ENCODE data around the gene SDHB. TPM values are rescaled to one million over a fixed set of nuclear protein-coding genes. Genes with fewer than 3 reads are reported as not detected.

The SDHB gene
- 106 TPM for polyA plus RNA-seq (2013, experiment 1 of 2)
- polyA plus RNA-seq (2013, experiment 2 of 2): 107 TPM

DNA sequence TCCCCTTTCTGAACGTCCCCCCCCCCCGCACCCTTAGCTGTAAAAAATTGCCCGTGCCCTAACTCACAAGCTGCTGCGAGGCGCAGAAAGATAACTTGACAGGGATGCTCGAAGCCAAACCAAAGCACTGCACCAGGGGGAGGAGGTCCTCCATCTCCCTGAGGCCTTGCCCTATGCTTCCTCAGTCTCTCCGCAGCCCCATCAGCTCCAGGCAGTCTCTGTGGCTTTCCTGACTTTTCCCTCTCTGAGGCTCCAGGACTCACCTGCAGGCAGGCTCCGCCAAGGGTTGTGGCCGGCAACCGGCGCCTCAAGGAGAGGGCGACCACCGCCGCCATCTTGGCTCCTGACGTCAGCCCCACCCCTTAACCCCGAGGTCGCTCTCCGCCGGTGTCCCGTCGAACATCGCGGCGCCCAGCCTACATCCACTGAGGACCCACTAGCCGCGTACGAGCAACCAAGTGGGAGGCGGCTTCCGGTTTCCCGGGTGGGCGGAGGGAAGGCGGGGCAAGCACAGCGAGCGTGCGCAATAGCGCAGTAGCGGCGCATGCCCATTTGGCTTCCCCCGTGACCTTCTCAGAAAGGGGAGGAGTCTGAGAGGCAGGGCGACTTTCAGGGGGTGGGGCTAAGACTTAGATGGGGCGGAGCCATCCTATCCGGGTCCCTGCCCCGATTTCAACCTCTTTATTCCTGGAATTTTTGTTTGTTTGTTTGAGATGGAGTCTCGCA is at the start of gene SDHB:
SDHB (minus strand) TSS at position 348 of the 726 bp plus-strand sequence; CDS start at position 335, 13 bp downstream.
- Histone ChIP-seq H3K27ac (ENCODE audit: low read length, poor library complexity, severe bottlenecking) (peak within 1 kb of the TSS; percentile 57), H2AK5ac (ENCODE audit: low read length, severe bottlenecking) (peak within 1 kb of the TSS; percentile 88), H2BK15ac (ENCODE audit: low read depth, poor library complexity, severe bottlenecking) (peak within 1 kb of the TSS; percentile 77), H2AFZ (ENCODE audit: low read depth, low read length) (peak within 1 kb of the TSS; percentile 60), H3K4me1 (ENCODE audit: control insufficient read depth, insufficient read depth, low read depth, low read length) (peaks cover 1% of the 10 kb centered on the region), H4K8ac (ENCODE audit: low read length) (peak within 1 kb of the TSS; percentile 74), H3K23ac (ENCODE audit: low read length in 2 of 2) (peak within 1 kb of the TSS in 1 of 2 experiments; percentile 93), H2BK5ac (ENCODE audit: low read depth, low read length, poor library complexity, severe bottlenecking) (peak within 1 kb of the TSS; percentile 36), H3K14ac (ENCODE audit: low read length in 2 of 2) (peak within 1 kb of the TSS in 1 of 2 experiments; percentile 98), H3K9ac (ENCODE audit: low read length) (peak within 1 kb of the TSS; percentile 99), H2BK120ac (ENCODE audit: low read depth, low read length) (no peak within 1 kb of the TSS), H2BK12ac (ENCODE audit: low read length in 2 of 2) (no peak within 1 kb of the TSS), H3K27me3 (ENCODE audit: control insufficient read depth in 1 of 2, insufficient read depth in 1 of 2, low read length in 2 of 2) (peaks cover 0 to 19% of the 10 kb centered on the region in 2 experiments), H3K18ac (ENCODE audit: low read depth in 1 of 2, low read length in 2 of 2) (peak within 1 kb of the TSS; percentile 66 to 96), H3K79me1 (replicated peaks; ENCODE audit: low read length, poor library complexity, severe bottlenecking) (no peaks in the 10 kb centered on the region), H3K4me3 (ENCODE audit: insufficient read depth in 1 of 2, low read depth in 1 of 2, low read length in 2 of 2) (peak within 1 kb of the TSS; percentile 91 to 99), H3K4ac (ENCODE audit: low read depth in 1 of 2, low read length in 2 of 2) (peak within 1 kb of the TSS in 1 of 2 experiments; percentile 93), H3K4me2 (ENCODE audit: low read length, poor library complexity, severe bottlenecking) (peak within 1 kb of the TSS; percentile 99), H4K91ac (ENCODE audit: low read length) (peak within 1 kb of the TSS; percentile 43), H3K36me3 (ENCODE audit: control insufficient read depth in 1 of 2, insufficient read depth in 2 of 2, low read depth in 1 of 2, low read length in 2 of 2) (peaks cover 9 to 26% of the 10 kb centered on the region in 2 experiments), H3K9me3 (ENCODE audit: control insufficient read depth, low read length) (no peaks in the 10 kb centered on the region)
- DNase-seq: peak; percentile 98
- WGBS: under 1% methylated on average over 43 of the region's 44 CpGs

DNA sequence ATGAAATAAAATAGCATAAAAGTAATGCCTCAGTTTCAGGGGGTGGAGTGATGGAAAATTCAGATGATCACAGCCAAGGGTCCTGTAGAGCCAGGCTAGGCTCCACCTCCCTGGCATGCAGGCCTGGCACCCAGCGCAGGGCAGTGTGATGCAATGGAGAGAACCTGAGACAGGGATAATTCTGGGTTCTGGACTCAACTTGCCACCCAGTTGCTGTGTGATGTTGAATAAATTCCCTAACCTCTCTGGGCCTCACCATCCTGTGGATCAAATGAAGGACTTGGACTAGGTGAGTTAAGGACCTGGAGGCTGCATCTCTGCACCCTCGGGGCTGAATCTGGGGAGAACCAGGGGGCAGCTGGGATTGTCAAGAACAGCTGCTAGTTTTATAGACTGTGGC is 48.4 kb upstream of the SDHB start:
- Histone ChIP-seq H3K27ac (ENCODE audit: low read length, poor library complexity, severe bottlenecking) (no peak overlapping the region), H2BK5ac (ENCODE audit: low read depth, low read length, poor library complexity, severe bottlenecking) (no peak overlapping the region), H2AK5ac (ENCODE audit: low read length, severe bottlenecking) (no peak overlapping the region), H3K4me2 (ENCODE audit: low read length, poor library complexity, severe bottlenecking) (no peak overlapping the region), H3K4ac (ENCODE audit: low read depth in 1 of 2, low read length in 2 of 2) (no peak overlapping the region), H3K9ac (ENCODE audit: low read length) (no peak overlapping the region), H3K27me3 (ENCODE audit: control insufficient read depth in 1 of 2, insufficient read depth in 1 of 2, low read length in 2 of 2) (peaks cover 0 to 78% of the 10 kb centered on the region in 2 experiments), H3K14ac (ENCODE audit: low read length in 2 of 2) (no peak overlapping the region), H2BK12ac (ENCODE audit: low read length in 2 of 2) (no peak overlapping the region), H3K4me1 (ENCODE audit: control insufficient read depth, insufficient read depth, low read depth, low read length) (peaks cover 21% of the 10 kb centered on the region), H3K79me1 (replicated peaks; ENCODE audit: low read length, poor library complexity, severe bottlenecking) (peaks cover 1% of the 10 kb centered on the region), H4K8ac (ENCODE audit: low read length) (no peak overlapping the region), H3K23ac (ENCODE audit: low read length in 2 of 2) (no peak overlapping the region), H2BK120ac (ENCODE audit: low read depth, low read length) (no peak overlapping the region), H3K36me3 (ENCODE audit: control insufficient read depth in 1 of 2, insufficient read depth in 2 of 2, low read depth in 1 of 2, low read length in 2 of 2) (peaks cover 0 to 69% of the 10 kb centered on the region in 2 experiments), H3K4me3 (ENCODE audit: insufficient read depth in 1 of 2, low read depth in 1 of 2, low read length in 2 of 2) (no peak overlapping the region), H2BK15ac (ENCODE audit: low read depth, poor library complexity, severe bottlenecking) (no peak overlapping the region), H3K9me3 (ENCODE audit: control insufficient read depth, low read length) (no peaks in the 10 kb centered on the region), H3K18ac (ENCODE audit: low read depth in 1 of 2, low read length in 2 of 2) (no peak overlapping the region), H4K91ac (ENCODE audit: low read length) (no peak overlapping the region), H2AFZ (ENCODE audit: low read depth, low read length) (no peak overlapping the region)
- DNase-seq: no peak
- WGBS: 73% methylated on average over 2 of the region's 2 CpGs

DNA sequence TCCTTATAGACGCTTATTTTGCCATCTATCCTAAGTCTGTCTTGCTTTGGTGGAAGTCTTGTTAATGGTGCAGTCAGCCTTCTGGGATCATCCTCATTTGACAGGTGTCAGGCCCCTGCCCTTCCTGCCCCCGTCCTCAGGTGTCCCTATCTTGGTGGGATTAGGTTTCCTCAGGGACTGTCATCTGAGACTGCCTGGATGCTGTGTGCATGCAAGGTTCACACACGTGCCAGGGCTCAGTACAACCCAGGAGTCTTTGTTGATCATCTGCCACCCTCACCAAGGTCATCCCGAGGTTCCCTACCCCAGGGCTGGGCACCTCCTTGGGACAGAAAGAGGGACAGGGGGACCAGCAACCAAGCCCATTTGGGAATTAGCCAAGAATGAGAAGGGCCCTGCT is 47.4 kb upstream of the SDHB start:
- Histone ChIP-seq H3K4me1 (ENCODE audit: control insufficient read depth, insufficient read depth, low read depth, low read length) (peaks cover 25% of the 10 kb centered on the region), H3K27ac (ENCODE audit: low read length, poor library complexity, severe bottlenecking) (no peak overlapping the region), H4K91ac (ENCODE audit: low read length) (no peak overlapping the region), H3K14ac (ENCODE audit: low read length in 2 of 2) (no peak overlapping the region), H3K9ac (ENCODE audit: low read length) (no peak overlapping the region), H3K27me3 (ENCODE audit: control insufficient read depth in 1 of 2, insufficient read depth in 1 of 2, low read length in 2 of 2) (peaks cover 0 to 80% of the 10 kb centered on the region in 2 experiments), H3K23ac (ENCODE audit: low read length in 2 of 2) (no peak overlapping the region), H4K8ac (ENCODE audit: low read length) (no peak overlapping the region), H2BK120ac (ENCODE audit: low read depth, low read length) (no peak overlapping the region), H3K4me2 (ENCODE audit: low read length, poor library complexity, severe bottlenecking) (no peak overlapping the region), H3K9me3 (ENCODE audit: control insufficient read depth, low read length) (no peaks in the 10 kb centered on the region), H3K18ac (ENCODE audit: low read depth in 1 of 2, low read length in 2 of 2) (no peak overlapping the region), H2BK15ac (ENCODE audit: low read depth, poor library complexity, severe bottlenecking) (no peak overlapping the region), H3K79me1 (replicated peaks; ENCODE audit: low read length, poor library complexity, severe bottlenecking) (no peaks in the 10 kb centered on the region), H2BK12ac (ENCODE audit: low read length in 2 of 2) (no peak overlapping the region), H2AFZ (ENCODE audit: low read depth, low read length) (no peak overlapping the region), H3K4me3 (ENCODE audit: insufficient read depth in 1 of 2, low read depth in 1 of 2, low read length in 2 of 2) (no peak overlapping the region), H2BK5ac (ENCODE audit: low read depth, low read length, poor library complexity, severe bottlenecking) (no peak overlapping the region), H3K4ac (ENCODE audit: low read depth in 1 of 2, low read length in 2 of 2) (no peak overlapping the region), H2AK5ac (ENCODE audit: low read length, severe bottlenecking) (peak overlapping the region; percentile 8), H3K36me3 (ENCODE audit: control insufficient read depth in 1 of 2, insufficient read depth in 2 of 2, low read depth in 1 of 2, low read length in 2 of 2) (peaks cover 0 to 73% of the 10 kb centered on the region in 2 experiments)
- no peak for DNase-seq
- WGBS: 65% methylated on average over 4 of the region's 4 CpGs

DNA sequence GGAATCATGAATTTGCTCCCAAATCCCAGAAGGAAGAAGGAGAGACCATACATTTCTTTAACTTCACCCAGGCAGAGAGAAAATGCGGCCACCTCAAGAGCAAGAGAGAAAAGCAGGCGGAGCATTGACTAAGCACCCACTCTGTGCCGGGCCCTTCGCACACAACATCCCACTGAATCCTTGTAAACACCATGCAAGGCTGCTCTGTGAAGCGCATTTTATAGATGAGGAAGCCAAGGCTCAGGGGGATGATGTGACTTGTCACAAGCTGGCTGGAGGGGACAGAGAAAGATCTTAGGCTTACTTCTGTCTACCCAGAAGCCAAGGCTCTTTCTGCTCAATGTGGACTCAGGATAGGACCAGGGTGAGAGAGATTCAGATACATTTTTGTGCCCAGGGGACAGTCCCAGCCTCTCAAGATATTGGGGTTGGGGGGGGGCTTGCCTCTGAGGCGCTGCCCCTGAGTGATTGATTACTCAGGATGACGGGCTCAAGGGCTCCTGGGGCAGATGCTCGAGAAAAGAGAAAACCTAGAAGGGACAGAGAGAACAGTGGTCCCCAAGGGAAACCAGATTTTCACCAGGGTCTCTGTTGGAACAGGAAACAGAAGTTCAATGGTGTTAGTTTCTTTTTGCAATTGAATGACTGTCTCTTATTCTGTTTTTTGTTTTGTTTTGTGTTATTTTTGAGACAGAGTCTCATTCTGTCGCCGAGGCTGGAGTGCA is 45.9 kb upstream of the SDHB start:
- H4K91ac ChIP-seq (ENCODE audit: low read length): no peak overlapping the region
- H3K4ac ChIP-seq (ENCODE audit: low read depth in 1 of 2, low read length in 2 of 2): no peak overlapping the region
- no peak overlapping the region for H3K18ac ChIP-seq (ENCODE audit: low read depth in 1 of 2, low read length in 2 of 2)
- H3K23ac ChIP-seq (ENCODE audit: low read length in 2 of 2): no peak overlapping the region
- H3K4me1 ChIP-seq (ENCODE audit: control insufficient read depth, insufficient read depth, low read depth, low read length): peaks cover 33% of the 10 kb centered on the region
- H2AFZ ChIP-seq (ENCODE audit: low read depth, low read length): no peak overlapping the region
- H3K9ac ChIP-seq (ENCODE audit: low read length): no peak overlapping the region
- H3K36me3 ChIP-seq (ENCODE audit: control insufficient read depth in 1 of 2, insufficient read depth in 2 of 2, low read depth in 1 of 2, low read length in 2 of 2): peaks cover 0 to 72% of the 10 kb centered on the region in 2 experiments
- H3K9me3 ChIP-seq (ENCODE audit: control insufficient read depth, low read length): no peaks in the 10 kb centered on the region
- H2BK120ac ChIP-seq (ENCODE audit: low read depth, low read length): no peak overlapping the region
- no peak overlapping the region for H3K14ac ChIP-seq (ENCODE audit: low read length in 2 of 2)
- no peak overlapping the region for H2BK5ac ChIP-seq (ENCODE audit: low read depth, low read length, poor library complexity, severe bottlenecking)
- H3K79me1 ChIP-seq (replicated peaks; ENCODE audit: low read length, poor library complexity, severe bottlenecking): no peaks in the 10 kb centered on the region
- no peak overlapping the region for H3K4me3 ChIP-seq (ENCODE audit: insufficient read depth in 1 of 2, low read depth in 1 of 2, low read length in 2 of 2)
- 77% methylated on average over 10 of the region's 10 CpGs for WGBS
- H3K27me3 ChIP-seq (ENCODE audit: control insufficient read depth in 1 of 2, insufficient read depth in 1 of 2, low read length in 2 of 2): peaks cover 0 to 78% of the 10 kb centered on the region in 2 experiments
- no peak overlapping the region for H3K27ac ChIP-seq (ENCODE audit: low read length, poor library complexity, severe bottlenecking)
- H2AK5ac ChIP-seq (ENCODE audit: low read length, severe bottlenecking): no peak overlapping the region
- H2BK12ac ChIP-seq (ENCODE audit: low read length in 2 of 2): no peak overlapping the region
- no peak overlapping the region for H3K4me2 ChIP-seq (ENCODE audit: low read length, poor library complexity, severe bottlenecking)
- H4K8ac ChIP-seq (ENCODE audit: low read length): no peak overlapping the region
- H2BK15ac ChIP-seq (ENCODE audit: low read depth, poor library complexity, severe bottlenecking): no peak overlapping the region
- no peak for DNase-seq

Data from mesenchymal stem cell (in vitro differentiated cells and primary cell).